SK-N-SH (cell line): Measurements from ENCODE around the gene TSPAN7.

Source experiments
- CTCF ChIP-seq: fragments of 200-600 bp; sonication (generic); IDR thresholded peaks from 2 replicates; pipeline ENCODE4 v1.6.1; 2017; ENCODE audit warnings: antibody characterized with exemption, mild to moderate bottlenecking, moderate library complexity
- FOXJ3 ChIP-seq: sonication (generic); formaldehyde crosslinking; IDR thresholded peaks from 2 replicates; pipeline ENCODE4 v1.5.1; 2020; ENCODE audit warnings: mild to moderate bottlenecking, missing genetic modification reagents
- PBX3 ChIP-seq: IDR thresholded peaks from 2 replicates; pipeline ENCODE4; 2012
- RFX5 ChIP-seq: IDR thresholded peaks from 2 replicates; pipeline ENCODE4 v1.6.1; 2012; ENCODE audit warnings: mild to moderate bottlenecking, improper control_type of control experiment, low read length
- RXRA ChIP-seq: IDR thresholded peaks from 2 replicates; pipeline ENCODE4 v1.4.0; 2012; ENCODE audit warnings: low read depth, mild to moderate bottlenecking, borderline replicate concordance
- TAF1 ChIP-seq: IDR thresholded peaks from 2 replicates; pipeline ENCODE4 v1.6.1; 2012; ENCODE audit warnings: low read depth, mild to moderate bottlenecking, low read length, moderate library complexity, borderline replicate concordance

GRCh38 chrX:38654302-38654701 is 93.0 kb downstream of the TSPAN7 start:
- TF ChIP-seq CTCF (peak; percentile 59), PBX3 (no peak), FOXJ3 (CRISPR knock-in tag) (no peak), TAF1 (no peak), RFX5 (no peak), RXRA (no peak)
